ENCODE data around the gene GRIA4. TPM values are rescaled to one million over a fixed set of nuclear protein-coding genes. Genes with fewer than 3 reads are reported as not detected.

GRIA4 gene
- total RNA-seq, 4 donors from 2014 or later = not detected

DNA sequence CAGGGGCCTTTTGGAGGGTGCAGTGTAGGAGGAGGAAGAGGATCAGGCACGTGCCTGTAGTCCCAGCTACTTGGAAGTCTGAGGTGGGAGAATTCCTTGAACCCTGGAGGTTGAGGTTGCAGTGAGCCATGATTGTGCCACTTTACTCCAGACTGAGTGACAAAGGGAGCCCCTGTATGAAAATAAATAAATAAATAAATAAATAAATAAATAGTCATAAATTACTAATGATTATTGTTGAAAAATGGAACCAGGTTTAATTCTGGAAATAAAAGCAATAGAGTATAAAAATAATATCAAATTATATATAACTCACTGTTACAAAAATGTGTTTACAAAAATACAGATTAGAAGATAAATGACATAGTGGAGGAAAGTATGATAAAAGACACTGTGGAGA is 37.9 kb downstream of the GRIA4 start:
- TF ChIP-seq, protein P1, sequence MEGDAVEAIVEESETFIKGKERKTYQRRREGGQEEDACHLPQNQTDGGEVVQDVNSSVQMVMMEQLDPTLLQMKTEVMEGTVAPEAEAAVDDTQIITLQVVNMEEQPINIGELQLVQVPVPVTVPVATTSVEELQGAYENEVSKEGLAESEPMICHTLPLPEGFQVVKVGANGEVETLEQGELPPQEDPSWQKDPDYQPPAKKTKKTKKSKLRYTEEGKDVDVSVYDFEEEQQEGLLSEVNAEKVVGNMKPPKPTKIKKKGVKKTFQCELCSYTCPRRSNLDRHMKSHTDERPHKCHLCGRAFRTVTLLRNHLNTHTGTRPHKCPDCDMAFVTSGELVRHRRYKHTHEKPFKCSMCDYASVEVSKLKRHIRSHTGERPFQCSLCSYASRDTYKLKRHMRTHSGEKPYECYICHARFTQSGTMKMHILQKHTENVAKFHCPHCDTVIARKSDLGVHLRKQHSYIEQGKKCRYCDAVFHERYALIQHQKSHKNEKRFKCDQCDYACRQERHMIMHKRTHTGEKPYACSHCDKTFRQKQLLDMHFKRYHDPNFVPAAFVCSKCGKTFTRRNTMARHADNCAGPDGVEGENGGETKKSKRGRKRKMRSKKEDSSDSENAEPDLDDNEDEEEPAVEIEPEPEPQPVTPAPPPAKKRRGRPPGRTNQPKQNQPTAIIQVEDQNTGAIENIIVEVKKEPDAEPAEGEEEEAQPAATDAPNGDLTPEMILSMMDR (IDR thresholded peaks at IDR 0.05) = no peak
- TF ChIP-seq EP300 (IDR thresholded peaks at IDR 0.05) (no peak), POLR2A (IDR thresholded peaks at IDR 0.05) (no peak)
- WGBS, 2 donors = 82 to 88% methylated on average over 1 of the region's 1 CpG
- no peak for DNase-seq (ENCODE audit: low spot score in 2 of 2)
- Histone ChIP-seq H3K27ac (no peak overlapping the region), H3K36me3 (no peaks in the 10 kb centered on the region), H3K9me3 (no peaks in the 10 kb centered on the region), H3K4me1 (no peaks in the 10 kb centered on the region), H3K4me3 (no peak overlapping the region), H3K27me3 (no peaks in the 10 kb centered on the region)

DNA sequence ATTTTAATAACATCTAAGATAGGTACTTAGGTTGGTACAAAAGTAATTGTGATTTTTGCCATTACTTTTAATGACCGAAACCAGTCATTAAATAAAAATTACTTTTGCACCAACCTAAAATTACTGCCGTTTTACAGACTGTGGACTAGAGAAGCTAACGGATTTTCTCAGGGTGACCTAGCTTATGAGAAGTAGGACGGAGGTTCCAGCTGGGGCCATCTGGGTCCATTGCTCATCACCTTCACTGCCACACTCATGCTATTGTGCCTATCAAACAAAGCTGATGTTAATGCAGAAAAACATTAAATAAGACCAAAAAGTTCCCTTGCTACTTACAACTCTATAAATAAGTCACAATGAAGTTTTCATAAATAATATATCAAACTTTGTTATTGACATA is 38.9 kb downstream of the GRIA4 start:
- TF ChIP-seq EP300 (IDR thresholded peaks at IDR 0.05) (no peak), POLR2A (IDR thresholded peaks at IDR 0.05) (no peak)
- TF ChIP-seq, protein P1 (IDR thresholded peaks at IDR 0.05) = no peak
- Histone ChIP-seq H3K27me3 (no peaks in the 10 kb centered on the region), H3K4me3 (no peak overlapping the region), H3K4me1 (no peaks in the 10 kb centered on the region), H3K36me3 (no peaks in the 10 kb centered on the region), H3K9me3 (no peaks in the 10 kb centered on the region), H3K27ac (no peak overlapping the region)
- 93 to 94% methylated on average over 4 of the region's 4 CpGs for WGBS, 2 donors
- no peak for DNase-seq (ENCODE audit: low spot score in 2 of 2)

DNA sequence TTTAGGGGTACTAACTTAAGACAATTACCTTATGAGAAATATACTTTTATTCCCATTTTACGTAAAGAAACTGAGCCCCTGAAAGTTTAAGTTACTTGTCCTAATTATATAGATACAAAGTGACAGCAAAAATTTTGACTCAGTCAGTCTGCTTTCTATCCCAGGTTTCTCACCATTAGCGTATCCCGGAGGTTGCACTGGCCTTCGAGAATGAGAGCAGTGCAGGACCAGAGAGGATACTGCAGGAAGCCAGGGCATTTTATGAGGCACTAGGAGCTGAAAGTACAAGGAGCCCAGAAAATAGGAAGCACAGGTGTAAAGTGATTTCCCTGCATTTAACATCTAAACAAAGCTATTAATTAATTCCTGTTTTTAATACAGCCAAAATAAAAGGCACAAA is 55.4 kb downstream of the GRIA4 start:
- TF ChIP-seq, protein P1 (IDR thresholded peaks at IDR 0.05) = no peak
- TF ChIP-seq EP300 (IDR thresholded peaks at IDR 0.05) (no peak), POLR2A (IDR thresholded peaks at IDR 0.05) (no peak)
- WGBS, 2 donors = 82 to 89% methylated on average over 4 of the region's 4 CpGs
- no peak overlapping the region for H3K4me3 ChIP-seq
- no peaks in the 10 kb centered on the region for H3K4me1 ChIP-seq
- H3K36me3 ChIP-seq = no peaks in the 10 kb centered on the region
- no peaks in the 10 kb centered on the region for H3K9me3 ChIP-seq
- H3K27me3 ChIP-seq = no peaks in the 10 kb centered on the region
- no peak for DNase-seq (ENCODE audit: low spot score in 2 of 2)
- H3K27ac ChIP-seq = no peak overlapping the region

DNA sequence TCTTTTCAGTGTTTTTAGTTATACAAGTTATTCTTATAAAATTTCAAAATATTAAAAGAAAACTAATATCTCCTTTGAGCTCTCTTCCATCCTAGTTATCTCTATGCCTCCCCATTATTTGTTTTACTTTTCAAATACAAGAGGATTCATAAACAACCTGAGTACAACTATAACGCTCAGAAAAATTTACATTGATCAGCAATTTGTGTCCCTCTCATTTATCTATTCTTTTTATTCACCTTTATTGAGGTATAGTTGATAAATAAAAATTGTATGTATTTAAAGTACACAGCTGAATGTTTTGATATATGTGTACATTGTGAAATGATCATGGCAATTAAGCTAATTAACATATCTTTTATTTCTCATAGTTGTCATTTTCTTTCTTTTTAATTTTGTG is 57.6 kb downstream of the GRIA4 start:
- Histone ChIP-seq H3K27me3 (no peaks in the 10 kb centered on the region), H3K27ac (no peak overlapping the region), H3K9me3 (no peaks in the 10 kb centered on the region), H3K36me3 (no peaks in the 10 kb centered on the region), H3K4me1 (no peaks in the 10 kb centered on the region), H3K4me3 (no peak overlapping the region)
- WGBS, 2 donors = 83 to 85% methylated on average over 1 of the region's 1 CpG
- TF ChIP-seq EP300 (IDR thresholded peaks at IDR 0.05) = no peak
- TF ChIP-seq, protein P1 (IDR thresholded peaks at IDR 0.05) = no peak
- no peak for TF ChIP-seq POLR2A (IDR thresholded peaks at IDR 0.05)
- no peak for DNase-seq (ENCODE audit: low spot score in 2 of 2)

DNA sequence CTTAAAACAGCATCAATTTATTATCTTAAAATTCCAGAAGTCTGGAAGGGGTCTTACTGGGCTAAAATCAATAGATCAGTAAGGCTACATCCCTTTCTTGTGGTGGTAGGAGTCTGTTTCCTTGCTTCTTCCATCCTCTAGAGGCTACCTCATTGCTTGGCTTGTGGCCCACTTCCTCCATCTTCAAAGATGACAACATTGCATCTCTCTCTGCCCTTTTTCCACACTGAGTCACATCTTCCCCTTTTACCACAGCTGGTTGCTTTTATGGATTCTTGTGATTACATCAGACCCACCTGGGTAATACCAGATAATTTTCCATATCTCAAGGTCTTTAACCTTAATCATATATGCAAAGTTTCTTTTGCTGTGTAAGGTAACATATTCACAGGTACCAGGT is 60.9 kb downstream of the GRIA4 start:
- no peaks in the 10 kb centered on the region for H3K9me3 ChIP-seq
- no peaks in the 10 kb centered on the region for H3K27me3 ChIP-seq
- no peaks in the 10 kb centered on the region for H3K4me1 ChIP-seq
- H3K36me3 ChIP-seq = no peaks in the 10 kb centered on the region
- H3K27ac ChIP-seq = no peak overlapping the region
- DNase-seq (ENCODE audit: low spot score in 2 of 2) = no peak
- H3K4me3 ChIP-seq = no peak overlapping the region
- TF ChIP-seq, protein P1 (IDR thresholded peaks at IDR 0.05) = no peak
- TF ChIP-seq POLR2A (IDR thresholded peaks at IDR 0.05) (no peak), EP300 (IDR thresholded peaks at IDR 0.05) (no peak)
